HepG2 (cell line): ENCODE measurements around the gene CTCF. TPM values are rescaled to one million over a fixed set of nuclear protein-coding genes. Genes with fewer than 3 reads are reported as not detected.

Experiments used
- ARNT2 ChIP-seq: sonication (generic); formaldehyde crosslinking; IDR thresholded peaks from 2 replicates; pipeline ENCODE4 v1.8.0; 2022; ENCODE audit warnings: mild to moderate bottlenecking, low read depth, missing genetic modification reagents, moderate library complexity
- CCDC6 ChIP-seq: sonication (generic); formaldehyde crosslinking; IDR thresholded peaks from 2 replicates; pipeline ENCODE4 v1.8.1; 2022; ENCODE audit warnings: mild to moderate bottlenecking, missing genetic modification reagents, moderate library complexity
- DMAP1 ChIP-seq: IDR thresholded peaks from 2 replicates; pipeline ENCODE4 v1.6.1; 2016
- GPN1 ChIP-seq: sonication (generic); formaldehyde crosslinking; IDR thresholded peaks from 2 replicates; pipeline ENCODE4 v1.5.1; 2020; ENCODE audit warnings: missing genetic modification reagents, borderline replicate concordance
- HDAC6 ChIP-seq: fragments of 200-600 bp; sonication (generic); IDR thresholded peaks from 2 replicates; pipeline ENCODE4 v1.7.0; 2017; ENCODE audit warnings: mild to moderate bottlenecking, antibody characterized with exemption, low read length, low read depth
- HOXA5 ChIP-seq: sonication (generic); formaldehyde crosslinking; IDR thresholded peaks from 2 replicates; pipeline ENCODE4 v1.4.0; 2020; ENCODE audit warnings: missing genetic modification reagents
- ISL2 ChIP-seq: sonication (generic); formaldehyde crosslinking; IDR thresholded peaks from 2 replicates; pipeline ENCODE4 v1.5.0; 2020; ENCODE audit warnings: missing genetic modification reagents
- KAT7 ChIP-seq: IDR thresholded peaks from 2 replicates; pipeline ENCODE4 v1.6.1; 2018; ENCODE audit warnings: borderline replicate concordance, missing compliant biosample characterization
- MIER2 ChIP-seq: IDR thresholded peaks from 2 replicates; pipeline ENCODE4 v1.6.1; 2016; ENCODE audit warnings: missing biosample characterization, missing genetic modification reagents
- MTA1 ChIP-seq: sonication (generic); formaldehyde crosslinking; IDR thresholded peaks from 2 replicates; pipeline ENCODE4 v1.4.0; 2020; ENCODE audit warnings: missing genetic modification reagents, mild to moderate bottlenecking, borderline replicate concordance
- NCOA2 ChIP-seq: sonication (generic); formaldehyde crosslinking; IDR thresholded peaks from 2 replicates; pipeline ENCODE4 v1.8.0; 2022; ENCODE audit warnings: inconsistent platforms
- NPAS2 ChIP-seq: sonication (generic); formaldehyde crosslinking; IDR thresholded peaks from 2 replicates; pipeline ENCODE4 v1.8.0; 2022; ENCODE audit warnings: mild to moderate bottlenecking, missing genetic modification reagents, borderline replicate concordance
- RBM22 ChIP-seq: fragments of 200-400 bp; formaldehyde crosslinking; optimal IDR thresholded peaks from 2 replicates; pipeline ENCODE3; 2017; ENCODE audit warnings: mild to moderate bottlenecking, low read length, moderate library complexity
- TP53 ChIP-seq: sonication (generic); formaldehyde crosslinking; conservative IDR thresholded peaks from 2 replicates; pipeline ENCODE4 v1.4.0; 2020; ENCODE audit warnings: missing genetic modification reagents
- WIZ ChIP-seq: sonication (generic); formaldehyde crosslinking; IDR thresholded peaks from 2 replicates; pipeline ENCODE4 v1.5.1; 2020; ENCODE audit warnings: mild to moderate bottlenecking, missing genetic modification reagents
- ZBTB7B ChIP-seq: sonication (generic); formaldehyde crosslinking; IDR thresholded peaks from 2 replicates; pipeline ENCODE4 v1.4.0; 2020; ENCODE audit warnings: missing genetic modification reagents
- ZNF382 ChIP-seq: sonication (generic); formaldehyde crosslinking; IDR thresholded peaks from 2 replicates; pipeline ENCODE4 v1.5.0; 2020; ENCODE audit warnings: missing genetic modification reagents, mild to moderate bottlenecking, borderline replicate concordance
- ZNF569 ChIP-seq: sonication (generic); formaldehyde crosslinking; IDR thresholded peaks from 2 replicates; pipeline ENCODE4 v1.5.0; 2020; ENCODE audit warnings: mild to moderate bottlenecking, missing genetic modification reagents, moderate library complexity, borderline replicate concordance
- ZNF619 ChIP-seq: sonication (generic); formaldehyde crosslinking; IDR thresholded peaks from 2 replicates; pipeline ENCODE4 v1.4.0; 2020; ENCODE audit warnings: mild to moderate bottlenecking, missing genetic modification reagents
- ZNF713 ChIP-seq: sonication (generic); formaldehyde crosslinking; IDR thresholded peaks from 2 replicates; pipeline ENCODE4 v1.4.0; 2020; ENCODE audit warnings: mild to moderate bottlenecking, missing genetic modification reagents
- ZNF737 ChIP-seq: sonication (generic); formaldehyde crosslinking; IDR thresholded peaks from 2 replicates; pipeline ENCODE4 v1.5.0; 2020; ENCODE audit warnings: missing genetic modification reagents, mild to moderate bottlenecking, borderline replicate concordance
- ZNF768 ChIP-seq: sonication (generic); formaldehyde crosslinking; IDR thresholded peaks from 2 replicates; pipeline ENCODE4 v1.4.0; 2020; ENCODE audit warnings: missing genetic modification reagents
- polyA plus RNA-seq, 8 experiments: library from polyadenylated mRNA; depleted of rRNA in 3 of 8; stranded (reverse) in 7 of 8; unstranded in 1 of 8; fragments of >200 nt; fragmentation: Illumina TruSeq in 4 of 8; extraction: Trizol in 4 of 8; gene quantifications; 2 replicates each; pipeline versions ENCODE4 v1.2.1 to v1.2.3, GENCODE V29; 2011 to 2016; ENCODE audit warnings: low read depth in 4 of 8, missing spikeins in 1 of 8, mixed read lengths in 1 of 8; ENCODE audit not compliant: insufficient read depth in 1 of 8
- total RNA-seq, 5 experiments: library from RNA; depleted of rRNA; stranded (reverse); fragments of >200 nt; fragmentation: Illumina TruSeq; extraction: Trizol; gene quantifications; 2 replicates each; pipeline ENCODE4 v1.2.3, GENCODE V29; 2016; ENCODE audit warnings: low read depth in 1 of 5
- TF ChIP-seq, protein P1 (sequence below): sonication (generic); formaldehyde crosslinking; IDR thresholded peaks from 2 replicates; pipeline ENCODE4 v1.8.0; 2022; ENCODE audit warnings: low read depth, missing genetic modification reagents
- TF ChIP-seq, protein P2 (sequence below): sonication (generic); formaldehyde crosslinking; IDR thresholded peaks from 2 replicates; pipeline ENCODE4 v1.4.0; 2020; ENCODE audit warnings: low read depth, missing genetic modification reagents
- TF ChIP-seq, protein P3 (sequence below): sonication (generic); formaldehyde crosslinking; IDR thresholded peaks from 2 replicates; pipeline ENCODE4 v1.8.0; 2022; ENCODE audit warnings: mild to moderate bottlenecking, missing genetic modification reagents, moderate library complexity

CTCF gene
- total and polyA plus RNA-seq, 2 of the 13 experiments (the other 11 are each of a cell fraction or from before 2014, with no cell fraction given) = 19.5 to 37.5 TPM

DNA sequence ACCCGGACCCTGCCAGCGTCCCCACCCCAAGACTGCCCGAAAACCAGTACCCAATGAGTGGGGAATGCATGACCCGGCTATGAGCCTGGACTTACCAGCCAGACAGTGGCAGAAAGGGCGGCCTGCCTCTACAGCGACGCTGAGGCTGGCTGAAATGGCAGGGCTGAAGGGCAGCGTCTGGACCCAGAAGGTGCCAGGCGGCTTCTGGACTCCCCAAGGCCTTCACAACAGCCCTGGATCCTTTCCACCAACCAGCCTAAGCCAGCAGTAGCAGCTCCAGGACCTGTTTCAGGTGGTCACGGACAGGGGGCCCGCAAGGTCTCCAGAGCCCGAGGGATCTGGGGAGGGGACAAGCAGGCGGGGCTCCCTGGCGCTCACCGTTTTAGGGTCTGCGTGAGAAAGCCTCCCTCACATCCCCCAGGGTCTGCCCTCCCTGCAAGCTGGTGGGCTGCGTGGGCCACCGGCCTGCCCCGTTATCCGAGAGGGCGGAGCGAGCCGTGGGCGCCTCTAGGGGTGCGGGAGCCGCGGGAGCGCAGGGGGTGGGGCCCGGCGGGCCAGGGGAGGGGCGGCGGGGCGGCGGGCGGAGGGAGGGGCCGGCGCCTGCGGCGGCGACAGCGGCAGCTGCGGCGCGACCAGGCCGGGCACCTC is 34.0 kb upstream of the CTCF start, which contains the start of gene RIPOR1 (continued):
- TF ChIP-seq ZNF569 (CRISPR knock-in tag) (no peak), ZNF713 (CRISPR knock-in tag) (peak; percentile 91), KAT7 (CRISPR knock-in tag) (0 out of 2 replicates have a peak, but pooled peaks have one; percentile 47), TP53 (CRISPR knock-in tag) (no peak), RBM22 (no peak), ZNF619 (CRISPR knock-in tag) (0 out of 2 replicates have a peak, but pooled peaks have one; percentile 65), MIER2 (CRISPR knock-in tag) (no peak), ZNF737 (no peak), WIZ (0 out of 2 replicates have a peak, but pooled peaks have one; percentile 5), HOXA5 (CRISPR knock-in tag) (no peak; the same call in 1 of the 2 replicates), GPN1 (0 out of 2 replicates have a peak, but pooled peaks have one; percentile 19), HDAC6 (no peak), ISL2 (CRISPR knock-in tag) (0 out of 2 replicates have a peak, but pooled peaks have one; percentile 44), DMAP1 (CRISPR knock-in tag) (peak; percentile 33; the same call in 1 of the 2 replicates), NCOA2 (CRISPR knock-in tag) (0 out of 2 replicates have a peak, but pooled peaks have one; percentile 8), MTA1 (peak; percentile 6; the same call in 1 of the 2 replicates), ZNF382 (CRISPR knock-in tag) (no peak), ARNT2 (no peak), ZNF768 (CRISPR knock-in tag) (0 out of 2 replicates have a peak, but pooled peaks have one; percentile 24), ZBTB7B (CRISPR knock-in tag) (peak; percentile 89; the same call in 1 of the 2 replicates), NPAS2 (CRISPR knock-in tag) (no peak), CCDC6 (0 out of 2 replicates have a peak, but pooled peaks have one; percentile 46)
- TF ChIP-seq, protein P1, sequence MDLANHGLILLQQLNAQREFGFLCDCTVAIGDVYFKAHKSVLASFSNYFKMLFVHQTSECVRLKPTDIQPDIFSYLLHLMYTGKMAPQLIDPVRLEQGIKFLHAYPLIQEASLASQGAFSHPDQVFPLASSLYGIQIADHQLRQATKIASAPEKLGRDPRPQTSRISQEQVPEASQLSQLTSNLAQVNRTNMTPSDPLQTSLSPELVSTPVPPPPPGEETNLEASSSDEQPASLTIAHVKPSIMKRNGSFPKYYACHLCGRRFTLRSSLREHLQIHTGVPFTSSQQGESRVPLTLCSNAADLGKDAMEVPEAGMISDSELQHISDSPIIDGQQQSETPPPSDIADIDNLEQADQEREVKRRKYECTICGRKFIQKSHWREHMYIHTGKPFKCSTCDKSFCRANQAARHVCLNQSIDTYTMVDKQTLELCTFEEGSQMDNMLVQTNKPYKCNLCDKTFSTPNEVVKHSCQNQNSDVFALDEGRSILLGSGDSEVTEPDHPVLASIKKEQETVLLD (CRISPR knock-in tag) = peak; percentile 75; the same call in 1 of the 2 replicates
- TF ChIP-seq, protein P2, sequence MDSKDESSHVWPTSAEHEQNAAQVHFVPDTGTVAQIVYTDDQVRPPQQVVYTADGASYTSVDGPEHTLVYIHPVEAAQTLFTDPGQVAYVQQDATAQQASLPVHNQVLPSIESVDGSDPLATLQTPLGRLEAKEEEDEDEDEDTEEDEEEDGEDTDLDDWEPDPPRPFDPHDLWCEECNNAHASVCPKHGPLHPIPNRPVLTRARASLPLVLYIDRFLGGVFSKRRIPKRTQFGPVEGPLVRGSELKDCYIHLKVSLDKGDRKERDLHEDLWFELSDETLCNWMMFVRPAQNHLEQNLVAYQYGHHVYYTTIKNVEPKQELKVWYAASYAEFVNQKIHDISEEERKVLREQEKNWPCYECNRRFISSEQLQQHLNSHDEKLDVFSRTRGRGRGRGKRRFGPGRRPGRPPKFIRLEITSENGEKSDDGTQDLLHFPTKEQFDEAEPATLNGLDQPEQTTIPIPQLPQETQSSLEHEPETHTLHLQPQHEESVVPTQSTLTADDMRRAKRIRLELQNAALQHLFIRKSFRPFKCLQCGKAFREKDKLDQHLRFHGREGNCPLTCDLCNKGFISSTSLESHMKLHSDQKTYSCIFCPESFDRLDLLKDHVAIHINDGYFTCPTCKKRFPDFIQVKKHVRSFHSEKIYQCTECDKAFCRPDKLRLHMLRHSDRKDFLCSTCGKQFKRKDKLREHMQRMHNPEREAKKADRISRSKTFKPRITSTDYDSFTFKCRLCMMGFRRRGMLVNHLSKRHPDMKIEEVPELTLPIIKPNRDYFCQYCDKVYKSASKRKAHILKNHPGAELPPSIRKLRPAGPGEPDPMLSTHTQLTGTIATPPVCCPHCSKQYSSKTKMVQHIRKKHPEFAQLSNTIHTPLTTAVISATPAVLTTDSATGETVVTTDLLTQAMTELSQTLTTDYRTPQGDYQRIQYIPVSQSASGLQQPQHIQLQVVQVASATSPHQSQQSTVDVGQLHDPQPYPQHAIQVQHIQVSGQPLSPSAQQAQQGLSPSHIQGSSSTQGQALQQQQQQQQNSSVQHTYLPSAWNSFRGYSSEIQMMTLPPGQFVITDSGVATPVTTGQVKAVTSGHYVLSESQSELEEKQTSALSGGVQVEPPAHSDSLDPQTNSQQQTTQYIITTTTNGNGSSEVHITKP (CRISPR knock-in tag) = peak; percentile 9; the same call in 1 of the 2 replicates
- TF ChIP-seq, protein P3, sequence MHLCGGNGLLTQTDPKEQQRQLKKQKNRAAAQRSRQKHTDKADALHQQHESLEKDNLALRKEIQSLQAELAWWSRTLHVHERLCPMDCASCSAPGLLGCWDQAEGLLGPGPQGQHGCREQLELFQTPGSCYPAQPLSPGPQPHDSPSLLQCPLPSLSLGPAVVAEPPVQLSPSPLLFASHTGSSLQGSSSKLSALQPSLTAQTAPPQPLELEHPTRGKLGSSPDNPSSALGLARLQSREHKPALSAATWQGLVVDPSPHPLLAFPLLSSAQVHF (CRISPR knock-in tag) = no peak
